Measurements from ENCODE around the gene GPR87.

DNA sequence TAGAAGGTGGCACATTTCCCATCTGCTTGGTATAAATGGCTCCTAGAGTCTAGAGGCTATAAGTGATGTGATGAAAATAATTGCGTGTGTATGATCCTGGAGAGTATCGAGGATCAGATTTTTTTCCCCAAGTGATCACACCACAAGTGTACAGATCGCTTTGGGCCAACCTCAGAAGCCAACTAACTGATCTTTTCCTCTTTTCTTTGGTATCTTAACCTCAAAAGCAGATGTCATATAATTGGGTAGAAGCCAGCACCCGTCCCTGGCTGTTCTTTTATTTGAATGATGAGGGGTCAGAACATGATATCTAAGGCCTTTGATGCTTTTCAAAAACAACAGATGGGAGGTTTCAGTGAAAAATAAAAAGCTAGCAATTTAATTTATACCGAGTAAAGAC is 41.5 kb downstream of the GPR87 start:
- TF ChIP-seq, protein P1, sequence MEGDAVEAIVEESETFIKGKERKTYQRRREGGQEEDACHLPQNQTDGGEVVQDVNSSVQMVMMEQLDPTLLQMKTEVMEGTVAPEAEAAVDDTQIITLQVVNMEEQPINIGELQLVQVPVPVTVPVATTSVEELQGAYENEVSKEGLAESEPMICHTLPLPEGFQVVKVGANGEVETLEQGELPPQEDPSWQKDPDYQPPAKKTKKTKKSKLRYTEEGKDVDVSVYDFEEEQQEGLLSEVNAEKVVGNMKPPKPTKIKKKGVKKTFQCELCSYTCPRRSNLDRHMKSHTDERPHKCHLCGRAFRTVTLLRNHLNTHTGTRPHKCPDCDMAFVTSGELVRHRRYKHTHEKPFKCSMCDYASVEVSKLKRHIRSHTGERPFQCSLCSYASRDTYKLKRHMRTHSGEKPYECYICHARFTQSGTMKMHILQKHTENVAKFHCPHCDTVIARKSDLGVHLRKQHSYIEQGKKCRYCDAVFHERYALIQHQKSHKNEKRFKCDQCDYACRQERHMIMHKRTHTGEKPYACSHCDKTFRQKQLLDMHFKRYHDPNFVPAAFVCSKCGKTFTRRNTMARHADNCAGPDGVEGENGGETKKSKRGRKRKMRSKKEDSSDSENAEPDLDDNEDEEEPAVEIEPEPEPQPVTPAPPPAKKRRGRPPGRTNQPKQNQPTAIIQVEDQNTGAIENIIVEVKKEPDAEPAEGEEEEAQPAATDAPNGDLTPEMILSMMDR (IDR thresholded peaks at IDR 0.05; ENCODE audit: borderline replicate concordance, extremely low read depth, low read length, poor library complexity, severe bottlenecking) = no peak
- TF ChIP-seq EZH2 (IDR thresholded peaks at IDR 0.05; ENCODE audit: borderline replicate concordance, low read depth, low read length, severe bottlenecking) = no peak
